ENCODE data around the gene MRPL38. TPM values are rescaled to one million over a fixed set of nuclear protein-coding genes. Genes with fewer than 3 reads are reported as not detected.

The MRPL38 gene
- total and polyA plus RNA-seq, 4 donors = 23.0 to 63.9 (median 50.5) TPM

DNA sequence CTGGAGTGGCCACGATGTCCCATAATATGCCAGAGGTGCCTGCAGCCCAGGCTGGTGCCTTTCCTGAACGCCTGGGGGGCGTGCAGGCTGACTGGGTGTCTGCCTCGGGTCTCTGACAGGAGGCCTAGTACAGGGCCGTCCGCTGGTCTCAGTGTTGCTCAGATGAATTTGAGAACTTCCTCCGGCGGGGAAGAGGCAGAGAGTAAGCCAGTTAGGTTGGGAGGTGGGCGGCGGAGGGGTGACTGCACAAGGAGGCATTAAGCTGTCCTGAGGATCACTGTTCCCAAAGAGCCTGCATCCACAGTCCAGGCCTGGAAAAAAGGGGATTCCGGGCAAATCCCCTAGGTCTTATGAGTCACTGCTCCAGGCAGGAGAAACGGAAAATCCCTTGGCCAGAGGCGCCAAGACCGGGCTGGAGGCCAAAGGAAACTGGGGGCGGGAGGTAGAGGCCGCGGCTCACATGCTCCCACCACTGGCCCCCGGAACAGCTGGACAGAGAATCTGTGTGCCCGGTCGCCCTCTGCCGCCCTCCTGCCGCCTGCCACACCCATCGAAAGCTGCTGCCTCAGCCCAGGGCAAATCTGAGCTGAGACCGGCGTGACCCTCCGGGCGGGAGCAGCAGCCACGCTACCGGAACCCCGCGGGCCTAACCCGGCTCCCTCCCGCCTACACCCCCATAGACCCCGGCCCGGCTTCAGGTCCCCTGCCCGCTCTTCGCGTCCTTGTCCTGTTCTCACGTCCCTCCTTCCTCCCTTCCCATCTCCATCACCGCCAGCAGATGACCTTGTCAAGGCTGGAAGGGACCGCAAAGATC lies 27.5 kb downstream of the MRPL38 start (continued):
- TF ChIP-seq HNF4A (conservative IDR thresholded peaks at IDR 0.05) (no peak), FOXA1 (IDR thresholded peaks at IDR 0.05) (no peak), FOXA2 (IDR thresholded peaks at IDR 0.05) (no peak), YY1 (IDR thresholded peaks at IDR 0.05) (no peak), EGR1 (IDR thresholded peaks at IDR 0.05; ENCODE audit: low read depth in 2 of 2) (no peak), HNF4G (IDR thresholded peaks at IDR 0.05) (no peak), JUND (IDR thresholded peaks at IDR 0.05) (peak; percentile 86 to 90)
- TF ChIP-seq, protein P1, sequence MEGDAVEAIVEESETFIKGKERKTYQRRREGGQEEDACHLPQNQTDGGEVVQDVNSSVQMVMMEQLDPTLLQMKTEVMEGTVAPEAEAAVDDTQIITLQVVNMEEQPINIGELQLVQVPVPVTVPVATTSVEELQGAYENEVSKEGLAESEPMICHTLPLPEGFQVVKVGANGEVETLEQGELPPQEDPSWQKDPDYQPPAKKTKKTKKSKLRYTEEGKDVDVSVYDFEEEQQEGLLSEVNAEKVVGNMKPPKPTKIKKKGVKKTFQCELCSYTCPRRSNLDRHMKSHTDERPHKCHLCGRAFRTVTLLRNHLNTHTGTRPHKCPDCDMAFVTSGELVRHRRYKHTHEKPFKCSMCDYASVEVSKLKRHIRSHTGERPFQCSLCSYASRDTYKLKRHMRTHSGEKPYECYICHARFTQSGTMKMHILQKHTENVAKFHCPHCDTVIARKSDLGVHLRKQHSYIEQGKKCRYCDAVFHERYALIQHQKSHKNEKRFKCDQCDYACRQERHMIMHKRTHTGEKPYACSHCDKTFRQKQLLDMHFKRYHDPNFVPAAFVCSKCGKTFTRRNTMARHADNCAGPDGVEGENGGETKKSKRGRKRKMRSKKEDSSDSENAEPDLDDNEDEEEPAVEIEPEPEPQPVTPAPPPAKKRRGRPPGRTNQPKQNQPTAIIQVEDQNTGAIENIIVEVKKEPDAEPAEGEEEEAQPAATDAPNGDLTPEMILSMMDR (IDR thresholded peaks at IDR 0.05; ENCODE audit: low read depth, low read length, missing input control) = peak; percentile 9

DNA sequence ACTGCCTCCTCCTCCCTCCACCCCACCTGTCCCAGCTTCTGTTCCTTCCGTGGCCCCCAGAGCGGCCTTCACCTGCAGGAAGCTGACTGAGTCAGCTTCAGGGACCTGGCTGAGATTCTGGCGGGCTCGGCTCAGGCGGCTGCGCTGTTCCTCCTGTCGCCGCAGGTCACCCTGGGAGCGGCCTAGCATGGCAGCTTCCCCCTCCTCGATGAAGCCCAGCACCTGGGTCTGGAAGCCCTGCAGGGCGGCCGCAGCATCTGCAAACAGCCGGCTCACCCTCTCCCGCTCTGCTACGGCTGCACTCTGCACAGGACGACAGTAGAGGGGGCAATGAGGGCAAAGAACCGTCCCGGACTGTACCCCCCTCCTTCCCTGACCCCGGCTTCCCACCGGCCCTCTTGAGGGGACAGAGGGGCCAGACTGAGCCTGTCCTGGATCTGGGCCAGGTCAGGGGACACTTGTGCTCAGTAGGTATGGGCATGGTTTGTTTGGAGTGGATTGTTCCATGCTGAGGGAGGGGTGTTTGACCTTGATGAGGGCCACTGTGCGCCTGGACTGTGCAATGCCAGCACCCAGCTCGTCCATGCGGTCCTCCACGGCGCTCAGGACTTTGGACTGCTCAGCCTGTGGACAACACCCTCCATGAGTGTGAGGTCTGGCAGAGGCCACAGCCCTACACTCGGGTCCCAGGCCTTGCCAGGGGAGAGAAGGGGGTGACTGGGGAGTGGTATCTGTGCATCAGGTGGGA lies 28.3 kb downstream of the MRPL38 start:
- Histone ChIP-seq H3K36me3 (ENCODE audit: control insufficient read depth in 4 of 4, insufficient read depth in 3 of 4, low read depth in 1 of 4, low read length in 3 of 4) (peaks cover 0 to 7% (median 3%) of the 10 kb centered on the region in 4 donors), H3K9ac (ENCODE audit: low read depth in 1 of 2, low read length in 2 of 2) (peak overlapping the region; percentile 9 to 52), H3K27ac (ENCODE audit: low read depth in 1 of 2, low read length in 2 of 2) (peak overlapping the region; percentile 80 to 95), H3K9me3 (ENCODE audit: control insufficient read depth in 4 of 4, low read length in 3 of 4) (no peaks in the 10 kb centered on the region), H3K4me3 (ENCODE audit: low read depth in 1 of 3, low read length in 3 of 3) (peak overlapping the region; percentile 2 to 69 (median 29)), H3K4me1 (ENCODE audit: control insufficient read depth in 4 of 4, insufficient read depth in 4 of 4, low read length in 3 of 4) (peaks cover 12 to 39% (median 23%) of the 10 kb centered on the region in 4 donors), H3K27me3 (ENCODE audit: control insufficient read depth in 4 of 4, insufficient read depth in 4 of 4, low read length in 3 of 4) (no peaks in the 10 kb centered on the region)
- TF ChIP-seq HNF4A (conservative IDR thresholded peaks at IDR 0.05) = peak; percentile 92
- TF ChIP-seq FOXA2 (IDR thresholded peaks at IDR 0.05) = no peak
- no peak for TF ChIP-seq RAD21 (IDR thresholded peaks at IDR 0.05)
- TF ChIP-seq JUND (IDR thresholded peaks at IDR 0.05) = no peak
- no peak for TF ChIP-seq EGR1 (IDR thresholded peaks at IDR 0.05; ENCODE audit: low read depth in 2 of 2)
- no peak for TF ChIP-seq NR2F2 (IDR thresholded peaks at IDR 0.05)
- peak; percentile 78 to 79 for TF ChIP-seq RXRA (IDR thresholded peaks at IDR 0.05)
- TF ChIP-seq, protein P2, sequence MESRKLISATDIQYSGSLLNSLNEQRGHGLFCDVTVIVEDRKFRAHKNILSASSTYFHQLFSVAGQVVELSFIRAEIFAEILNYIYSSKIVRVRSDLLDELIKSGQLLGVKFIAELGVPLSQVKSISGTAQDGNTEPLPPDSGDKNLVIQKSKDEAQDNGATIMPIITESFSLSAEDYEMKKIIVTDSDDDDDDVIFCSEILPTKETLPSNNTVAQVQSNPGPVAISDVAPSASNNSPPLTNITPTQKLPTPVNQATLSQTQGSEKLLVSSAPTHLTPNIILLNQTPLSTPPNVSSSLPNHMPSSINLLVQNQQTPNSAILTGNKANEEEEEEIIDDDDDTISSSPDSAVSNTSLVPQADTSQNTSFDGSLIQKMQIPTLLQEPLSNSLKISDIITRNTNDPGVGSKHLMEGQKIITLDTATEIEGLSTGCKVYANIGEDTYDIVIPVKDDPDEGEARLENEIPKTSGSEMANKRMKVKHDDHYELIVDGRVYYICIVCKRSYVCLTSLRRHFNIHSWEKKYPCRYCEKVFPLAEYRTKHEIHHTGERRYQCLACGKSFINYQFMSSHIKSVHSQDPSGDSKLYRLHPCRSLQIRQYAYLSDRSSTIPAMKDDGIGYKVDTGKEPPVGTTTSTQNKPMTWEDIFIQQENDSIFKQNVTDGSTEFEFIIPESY (IDR thresholded peaks at IDR 0.05) = no peak
- TF ChIP-seq, protein P1 (IDR thresholded peaks at IDR 0.05; ENCODE audit: low read depth, low read length, missing input control) = no peak
- no peak for TF ChIP-seq FOXA1 (IDR thresholded peaks at IDR 0.05)
- TF ChIP-seq HNF4G (IDR thresholded peaks at IDR 0.05) = peak; percentile 78
- TF ChIP-seq, protein P3, sequence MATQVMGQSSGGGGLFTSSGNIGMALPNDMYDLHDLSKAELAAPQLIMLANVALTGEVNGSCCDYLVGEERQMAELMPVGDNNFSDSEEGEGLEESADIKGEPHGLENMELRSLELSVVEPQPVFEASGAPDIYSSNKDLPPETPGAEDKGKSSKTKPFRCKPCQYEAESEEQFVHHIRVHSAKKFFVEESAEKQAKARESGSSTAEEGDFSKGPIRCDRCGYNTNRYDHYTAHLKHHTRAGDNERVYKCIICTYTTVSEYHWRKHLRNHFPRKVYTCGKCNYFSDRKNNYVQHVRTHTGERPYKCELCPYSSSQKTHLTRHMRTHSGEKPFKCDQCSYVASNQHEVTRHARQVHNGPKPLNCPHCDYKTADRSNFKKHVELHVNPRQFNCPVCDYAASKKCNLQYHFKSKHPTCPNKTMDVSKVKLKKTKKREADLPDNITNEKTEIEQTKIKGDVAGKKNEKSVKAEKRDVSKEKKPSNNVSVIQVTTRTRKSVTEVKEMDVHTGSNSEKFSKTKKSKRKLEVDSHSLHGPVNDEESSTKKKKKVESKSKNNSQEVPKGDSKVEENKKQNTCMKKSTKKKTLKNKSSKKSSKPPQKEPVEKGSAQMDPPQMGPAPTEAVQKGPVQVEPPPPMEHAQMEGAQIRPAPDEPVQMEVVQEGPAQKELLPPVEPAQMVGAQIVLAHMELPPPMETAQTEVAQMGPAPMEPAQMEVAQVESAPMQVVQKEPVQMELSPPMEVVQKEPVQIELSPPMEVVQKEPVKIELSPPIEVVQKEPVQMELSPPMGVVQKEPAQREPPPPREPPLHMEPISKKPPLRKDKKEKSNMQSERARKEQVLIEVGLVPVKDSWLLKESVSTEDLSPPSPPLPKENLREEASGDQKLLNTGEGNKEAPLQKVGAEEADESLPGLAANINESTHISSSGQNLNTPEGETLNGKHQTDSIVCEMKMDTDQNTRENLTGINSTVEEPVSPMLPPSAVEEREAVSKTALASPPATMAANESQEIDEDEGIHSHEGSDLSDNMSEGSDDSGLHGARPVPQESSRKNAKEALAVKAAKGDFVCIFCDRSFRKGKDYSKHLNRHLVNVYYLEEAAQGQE (IDR thresholded peaks at IDR 0.05) = no peak
- no peak for TF ChIP-seq GABPA (IDR thresholded peaks at IDR 0.05 in 1 of 2, conservative IDR thresholded peaks at IDR 0.05 in 1 of 2)
- TF ChIP-seq, protein P4, sequence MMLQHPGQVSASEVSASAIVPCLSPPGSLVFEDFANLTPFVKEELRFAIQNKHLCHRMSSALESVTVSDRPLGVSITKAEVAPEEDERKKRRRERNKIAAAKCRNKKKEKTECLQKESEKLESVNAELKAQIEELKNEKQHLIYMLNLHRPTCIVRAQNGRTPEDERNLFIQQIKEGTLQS (IDR thresholded peaks at IDR 0.05) = no peak
- TF ChIP-seq, protein P5, sequence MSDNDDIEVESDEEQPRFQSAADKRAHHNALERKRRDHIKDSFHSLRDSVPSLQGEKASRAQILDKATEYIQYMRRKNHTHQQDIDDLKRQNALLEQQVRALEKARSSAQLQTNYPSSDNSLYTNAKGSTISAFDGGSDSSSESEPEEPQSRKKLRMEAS (IDR thresholded peaks at IDR 0.05) = peak; percentile 87
- TF ChIP-seq SP1 (IDR thresholded peaks at IDR 0.05) = peak; percentile 79
- peak; percentile 22 for TF ChIP-seq YY1 (IDR thresholded peaks at IDR 0.05)
- no peak for TF ChIP-seq TAF1 (conservative IDR thresholded peaks at IDR 0.05)
- WGBS = 23% methylated on average over 26 of the region's 26 CpGs
- DNase-seq (ENCODE audit: low spot score) = peak; percentile 51
